DND-41 (cell line): Measurements from ENCODE around the gene ORC4.

ENCODE experiments used
- ATAC-seq: fragments of 200-7000 bp; cut with Tn5 transposase; 3 replicates; pipeline ENCODE4 v1.9.1; 2021; ENCODE audit warnings: low read depth; ENCODE audit not compliant: insufficient read depth
- DNase-seq: peaks from one replicate; pipeline ENCODE4 v3.0.0-alpha.2; 2020
- H2AFZ ChIP-seq: 2 replicates; pipeline ENCODE4 v1.6.0; 2012; ENCODE audit warnings: low read depth, low read length
- H3K27ac ChIP-seq: 2 replicates; pipeline ENCODE4 v1.5.1; 2012; ENCODE audit warnings: low read length, inconsistent platforms
- H3K27me3 ChIP-seq: fragments of 200-600 bp; sonication (generic); 2 replicates; pipeline ENCODE4 v1.6.0; 2012; ENCODE audit warnings: low read length, mild to moderate bottlenecking, inconsistent platforms; ENCODE audit not compliant: insufficient read depth, poor library complexity
- H3K36me3 ChIP-seq: 2 replicates; pipeline ENCODE4 v1.5.1; 2012; ENCODE audit warnings: low read length, inconsistent platforms; ENCODE audit not compliant: insufficient read depth
- H3K4me1 ChIP-seq: 2 replicates; pipeline ENCODE4 v1.5.1; 2012; ENCODE audit warnings: mild to moderate bottlenecking, low read length; ENCODE audit not compliant: insufficient read depth
- H3K4me2 ChIP-seq: 2 replicates; pipeline ENCODE4 v1.6.0; 2012; ENCODE audit warnings: mild to moderate bottlenecking, moderate library complexity, low read length, inconsistent platforms; ENCODE audit not compliant: insufficient read depth
- H3K4me3 ChIP-seq, 2 experiments: fragments of 200-600 bp in 1 of 2; shearing (Covaris generic) in 1 of 2; 2 replicates each; pipeline ENCODE4 v1.5.1; 2012 to 2016; ENCODE audit warnings: inconsistent platforms in 2 of 2, low read length in 2 of 2, mild to moderate bottlenecking in 2 of 2, low read depth in 1 of 2, moderate library complexity in 1 of 2
- H3K79me2 ChIP-seq: 2 replicates; pipeline ENCODE4 v1.6.0; 2012; ENCODE audit warnings: low read length, inconsistent platforms; ENCODE audit not compliant: insufficient read depth
- H3K9ac ChIP-seq: 2 replicates; pipeline ENCODE4 v1.6.0; 2012; ENCODE audit warnings: low read depth, mild to moderate bottlenecking, inconsistent platforms, low read length, moderate library complexity
- H3K9me3 ChIP-seq: 2 replicates; pipeline ENCODE4 v1.5.1; 2012; ENCODE audit warnings: low read length, moderate library complexity, mild to moderate bottlenecking, inconsistent platforms; ENCODE audit not compliant: insufficient read depth, severe bottlenecking
- H4K20me1 ChIP-seq: 2 replicates; pipeline ENCODE4 v1.6.0; 2012; ENCODE audit warnings: low read length; ENCODE audit not compliant: insufficient read depth
- EZH2 ChIP-seq: IDR thresholded peaks from 3 replicates; pipeline ENCODE4 v1.6.1; 2012; ENCODE audit warnings: borderline replicate concordance, low read depth, mild to moderate bottlenecking, moderate library complexity, low read length, inconsistent platforms; ENCODE audit not compliant: severe bottlenecking
- TF ChIP-seq, protein P1 (sequence below): IDR thresholded peaks from 2 replicates; pipeline ENCODE4 v1.5.1; 2012; ENCODE audit warnings: borderline replicate concordance, low read length, moderate library complexity, mild to moderate bottlenecking; ENCODE audit not compliant: poor library complexity, severe bottlenecking; ENCODE audit errors: extremely low read depth

ORC4 gene

GRCh38 chr2:147910990-147911473, 109.5 kb downstream of the ORC4 start:
- no peak overlapping the region for H3K27ac ChIP-seq
- DNase-seq, result peak; percentile 32
- no peak overlapping the region for H3K9ac ChIP-seq

DNA sequence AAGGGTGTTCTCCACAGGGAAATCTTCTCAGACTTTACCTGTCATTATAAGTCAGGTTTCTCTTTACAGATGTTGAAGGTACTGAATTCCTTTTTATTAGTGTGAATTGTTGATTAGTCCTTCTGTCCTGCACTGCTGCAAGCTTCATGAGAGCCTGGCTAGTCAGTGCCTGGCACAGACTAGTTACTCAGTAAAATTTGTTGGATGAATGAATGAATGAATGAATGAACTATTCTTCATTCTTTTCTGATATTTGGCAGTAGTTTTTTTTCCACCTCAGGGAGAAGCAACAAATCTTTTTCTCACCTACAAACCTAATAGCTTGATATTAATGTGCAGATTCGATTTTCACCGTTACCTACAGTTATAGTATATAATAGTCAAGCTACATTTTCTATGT, 111.4 kb downstream of the ORC4 start:
- no peaks in the 10 kb centered on the region for H3K9me3 ChIP-seq
- H3K36me3 ChIP-seq, result no peaks in the 10 kb centered on the region
- TF ChIP-seq, protein P1, sequence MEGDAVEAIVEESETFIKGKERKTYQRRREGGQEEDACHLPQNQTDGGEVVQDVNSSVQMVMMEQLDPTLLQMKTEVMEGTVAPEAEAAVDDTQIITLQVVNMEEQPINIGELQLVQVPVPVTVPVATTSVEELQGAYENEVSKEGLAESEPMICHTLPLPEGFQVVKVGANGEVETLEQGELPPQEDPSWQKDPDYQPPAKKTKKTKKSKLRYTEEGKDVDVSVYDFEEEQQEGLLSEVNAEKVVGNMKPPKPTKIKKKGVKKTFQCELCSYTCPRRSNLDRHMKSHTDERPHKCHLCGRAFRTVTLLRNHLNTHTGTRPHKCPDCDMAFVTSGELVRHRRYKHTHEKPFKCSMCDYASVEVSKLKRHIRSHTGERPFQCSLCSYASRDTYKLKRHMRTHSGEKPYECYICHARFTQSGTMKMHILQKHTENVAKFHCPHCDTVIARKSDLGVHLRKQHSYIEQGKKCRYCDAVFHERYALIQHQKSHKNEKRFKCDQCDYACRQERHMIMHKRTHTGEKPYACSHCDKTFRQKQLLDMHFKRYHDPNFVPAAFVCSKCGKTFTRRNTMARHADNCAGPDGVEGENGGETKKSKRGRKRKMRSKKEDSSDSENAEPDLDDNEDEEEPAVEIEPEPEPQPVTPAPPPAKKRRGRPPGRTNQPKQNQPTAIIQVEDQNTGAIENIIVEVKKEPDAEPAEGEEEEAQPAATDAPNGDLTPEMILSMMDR, result no peak
- TF ChIP-seq EZH2, result no peak
- DNase-seq, result no peak
- H3K27me3 ChIP-seq, result no peaks in the 10 kb centered on the region
- H3K4me2 ChIP-seq, result no peak overlapping the region
- H3K4me1 ChIP-seq, result no peaks in the 10 kb centered on the region
- no peak overlapping the region for H3K4me3 ChIP-seq
- no peak overlapping the region; the same call in 1 of the 2 replicates for H2AFZ ChIP-seq
- no peak overlapping the region for H3K9ac ChIP-seq
- no peak overlapping the region for H3K27ac ChIP-seq
- no peaks in the 10 kb centered on the region for H4K20me1 ChIP-seq
- ATAC-seq, result no peak
- H3K79me2 ChIP-seq, result no peaks in the 10 kb centered on the region

More at GRCh38 chr2:147910990-147911473, 109.5 kb downstream of the ORC4 start:
- Histone ChIP-seq H3K27me3 (no peaks in the 10 kb centered on the region), H3K9me3 (no peaks in the 10 kb centered on the region), H2AFZ (no peak overlapping the region), H3K4me2 (no peak overlapping the region), H3K4me1 (no peaks in the 10 kb centered on the region), H3K36me3 (no peaks in the 10 kb centered on the region), H4K20me1 (no peaks in the 10 kb centered on the region), H3K4me3 (no peak overlapping the region), H3K79me2 (no peaks in the 10 kb centered on the region)
- peak; percentile 42; the same call in 1 of the 3 replicates for ATAC-seq
- TF ChIP-seq, protein P1, result peak; percentile 79
- TF ChIP-seq EZH2, result no peak

DNA sequence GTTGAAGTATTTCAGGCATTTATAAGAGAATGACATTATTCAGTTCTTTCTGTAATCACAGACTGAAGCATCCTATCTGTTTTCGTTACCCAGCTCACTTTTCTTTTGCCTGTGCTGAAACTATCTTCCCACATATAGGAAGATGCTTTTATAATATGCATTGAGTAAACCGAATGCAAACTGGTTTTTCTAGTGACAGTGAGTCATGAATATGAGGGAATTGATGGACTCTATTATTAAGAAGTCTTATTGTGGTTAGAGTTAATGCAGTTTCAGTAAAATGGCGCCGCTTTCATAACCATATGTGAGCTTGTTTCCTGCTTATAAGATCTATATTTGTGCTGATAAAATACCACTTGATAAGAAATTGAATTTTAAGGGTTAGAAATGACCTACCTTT, 116.5 kb downstream of the ORC4 start:
- Histone ChIP-seq H3K36me3 (no peaks in the 10 kb centered on the region), H3K79me2 (no peaks in the 10 kb centered on the region), H3K27me3 (no peaks in the 10 kb centered on the region), H2AFZ (no peak overlapping the region), H3K4me3 (no peak overlapping the region), H3K27ac (no peak overlapping the region), H3K4me2 (no peak overlapping the region), H3K9ac (no peak overlapping the region), H3K4me1 (no peaks in the 10 kb centered on the region), H4K20me1 (no peaks in the 10 kb centered on the region), H3K9me3 (no peaks in the 10 kb centered on the region)
- DNase-seq, result no peak
- no peak for ATAC-seq
- no peak for TF ChIP-seq EZH2
- TF ChIP-seq, protein P1, result no peak

DNA sequence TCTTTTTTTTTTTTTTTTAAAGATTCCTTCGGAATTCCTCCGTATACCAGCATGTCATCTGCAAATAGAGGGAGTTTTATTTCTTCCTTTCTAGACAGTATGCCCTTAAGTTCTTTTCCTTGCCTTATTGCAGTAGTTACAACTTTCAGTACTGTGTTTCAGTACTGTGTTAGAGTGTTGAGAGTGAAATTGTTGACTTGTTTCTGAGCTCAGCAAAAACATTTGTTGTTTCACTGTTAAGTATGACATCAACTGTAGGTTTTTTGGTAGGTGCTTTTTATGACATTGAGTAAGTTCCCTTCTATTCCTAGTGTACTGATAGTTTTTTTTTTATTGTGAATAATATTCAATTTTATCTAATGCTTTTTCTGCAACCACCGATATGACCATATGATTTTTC, 131.9 kb downstream of the ORC4 start:
- no peaks in the 10 kb centered on the region for H3K36me3 ChIP-seq
- no peak for ATAC-seq

More for the DNA sequence above, 131.9 kb downstream of the ORC4 start:
- Histone ChIP-seq H3K4me2 (no peak overlapping the region), H3K27me3 (no peaks in the 10 kb centered on the region), H3K9me3 (no peaks in the 10 kb centered on the region), H3K4me3 (no peak overlapping the region), H2AFZ (no peak overlapping the region), H3K79me2 (no peaks in the 10 kb centered on the region), H3K9ac (no peak overlapping the region), H3K4me1 (no peaks in the 10 kb centered on the region), H3K27ac (no peak overlapping the region), H4K20me1 (no peaks in the 10 kb centered on the region)
- DNase-seq, result no peak
- TF ChIP-seq, protein P1, result no peak
- no peak for TF ChIP-seq EZH2
